GM23248 (cell line): ENCODE measurements around the gene RBM23.

Experiments
- EZH2 ChIP-seq: fragments of 200-600 bp; sonication (generic); IDR thresholded peaks from 2 replicates; pipeline ENCODE4 v1.6.1; 2018; ENCODE audit warnings: antibody characterized with exemption, mild to moderate bottlenecking; ENCODE audit not compliant: insufficient read depth, poor library complexity, severe bottlenecking
- EZH2phosphoT487 ChIP-seq: fragments of 200-600 bp; sonication (generic); IDR thresholded peaks from 2 replicates; pipeline ENCODE4 v1.6.1; 2018; ENCODE audit warnings: antibody characterized with exemption, moderate library complexity, mild to moderate bottlenecking, low read depth; ENCODE audit not compliant: insufficient read depth

- TF ChIP-seq EZH2phosphoT487 (no peak), EZH2 (no peak)
Measured at GRCh38 chr14:22926316-22926715, 7.4 kb upstream of the RBM23 start.
